HG02885 (cell line): ENCODE measurements around the gene CMAS.

ENCODE experiments used
- ATAC-seq: cut with Tn5 transposase; IDR thresholded peaks from one replicate; pipeline ENCODE4 v1.9.1; 2021; ENCODE audit warnings: mild to moderate bottlenecking; ENCODE audit not compliant: unreplicated experiment, poor library complexity

The CMAS gene

DNA sequence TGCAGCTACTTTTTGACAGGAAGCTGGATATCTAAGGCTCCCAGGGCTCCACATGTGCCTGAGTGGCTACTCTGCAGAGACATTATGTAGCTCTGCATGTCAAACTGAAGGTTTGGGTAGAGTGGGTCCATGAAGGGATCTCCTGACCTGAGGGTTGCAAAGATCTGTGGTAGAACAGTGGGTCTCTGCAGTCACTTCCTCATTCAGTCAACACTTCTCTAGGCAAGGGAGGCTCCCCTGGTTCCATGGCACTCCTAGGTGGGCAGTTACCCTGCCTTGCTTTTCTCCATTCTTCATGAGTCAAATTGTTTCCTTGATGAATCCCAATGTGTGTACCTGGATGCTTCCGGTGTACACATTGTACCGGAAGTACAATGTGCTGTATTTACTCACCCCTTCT lies 57.4 kb downstream of the CMAS start:
- ATAC-seq: no peak

DNA sequence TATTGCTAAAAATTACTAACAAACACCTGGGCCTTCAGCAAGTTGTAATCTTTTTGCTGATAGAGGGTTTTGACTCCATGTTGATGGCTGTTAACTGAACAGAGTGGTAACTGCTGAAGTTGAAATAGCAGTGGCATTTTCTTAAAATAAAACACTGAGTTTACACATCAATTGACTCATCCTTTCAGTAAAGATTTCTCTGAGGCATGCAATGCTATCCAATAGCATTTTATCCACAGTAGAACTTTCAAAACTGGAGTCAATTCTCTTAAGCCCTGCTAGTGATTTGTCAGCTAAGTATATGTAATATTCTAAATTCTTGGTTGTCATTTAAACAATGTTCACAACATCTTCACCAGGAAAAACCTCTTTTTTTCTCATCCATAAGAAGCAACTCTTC lies 59.5 kb downstream of the CMAS start:
- no peak for ATAC-seq

DNA sequence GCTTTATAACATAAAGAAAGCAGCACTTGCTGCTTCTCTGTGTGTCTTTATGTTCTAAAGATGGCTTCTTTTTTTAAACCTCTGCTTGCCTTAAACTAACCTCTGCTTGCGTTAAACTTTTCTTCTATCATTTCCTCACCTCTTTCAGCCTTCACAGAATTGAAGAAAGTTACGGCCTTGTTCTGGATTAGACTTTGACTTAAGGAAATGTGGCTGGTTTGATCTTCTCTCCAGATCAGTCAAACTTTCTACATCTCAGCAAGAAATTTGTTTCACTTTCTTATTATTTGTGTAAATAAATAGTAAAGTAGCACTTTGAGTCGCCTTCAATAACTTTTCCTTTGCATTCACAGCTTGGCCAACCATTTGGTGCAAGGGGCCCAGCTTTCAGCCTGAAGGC lies 64.2 kb downstream of the CMAS start:
- ATAC-seq: no peak
